ENCODE data around the gene LTB.

Gene LTB

GRCh38 chr6:31620586-31621319 lies 38.5 kb upstream of the LTB start, which contains the start of gene PRRC2A (continued):
- TF ChIP-seq, protein P1, sequence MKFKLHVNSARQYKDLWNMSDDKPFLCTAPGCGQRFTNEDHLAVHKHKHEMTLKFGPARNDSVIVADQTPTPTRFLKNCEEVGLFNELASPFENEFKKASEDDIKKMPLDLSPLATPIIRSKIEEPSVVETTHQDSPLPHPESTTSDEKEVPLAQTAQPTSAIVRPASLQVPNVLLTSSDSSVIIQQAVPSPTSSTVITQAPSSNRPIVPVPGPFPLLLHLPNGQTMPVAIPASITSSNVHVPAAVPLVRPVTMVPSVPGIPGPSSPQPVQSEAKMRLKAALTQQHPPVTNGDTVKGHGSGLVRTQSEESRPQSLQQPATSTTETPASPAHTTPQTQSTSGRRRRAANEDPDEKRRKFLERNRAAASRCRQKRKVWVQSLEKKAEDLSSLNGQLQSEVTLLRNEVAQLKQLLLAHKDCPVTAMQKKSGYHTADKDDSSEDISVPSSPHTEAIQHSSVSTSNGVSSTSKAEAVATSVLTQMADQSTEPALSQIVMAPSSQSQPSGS (tag by site-specific recombination; IDR thresholded peaks at IDR 0.05; ENCODE audit: low read depth), result no peak
- TF ChIP-seq SETDB1 (IDR thresholded peaks at IDR 0.05; ENCODE audit: insufficient read length, low read length) (no peak), ZBTB48 (tag by site-specific recombination; IDR thresholded peaks at IDR 0.05) (peak; percentile 69; the same call in 1 of the 2 replicates), ZNF37A (tag by site-specific recombination; IDR thresholded peaks at IDR 0.05) (no peak), ZNF354C (tag by site-specific recombination; IDR thresholded peaks at IDR 0.05; ENCODE audit: borderline replicate concordance, low read depth) (no peak), SCRT2 (tag by site-specific recombination; IDR thresholded peaks at IDR 0.05) (0 out of 2 replicates have a peak, but pooled peaks have one; percentile 41), MEIS1 (CRISPR knock-in tag; IDR thresholded peaks at IDR 0.05; ENCODE audit: borderline replicate concordance) (no peak), ZNF341 (tag by site-specific recombination; IDR thresholded peaks at IDR 0.05; ENCODE audit: low read depth) (peak; percentile 94), ZFP37 (tag by site-specific recombination; IDR thresholded peaks at IDR 0.05) (peak; percentile 95), ZNF335 (tag by site-specific recombination; conservative IDR thresholded peaks at IDR 0.05) (no peak; the same call in 1 of the 2 replicates), ZBTB8A (tag by site-specific recombination; IDR thresholded peaks at IDR 0.05) (peak; percentile 94), REPIN1 (tag by site-specific recombination; IDR thresholded peaks at IDR 0.05; ENCODE audit: low read depth) (peak; percentile 79; the same call in 1 of the 2 replicates), SP3 (tag by site-specific recombination; IDR thresholded peaks at IDR 0.05) (peak; percentile 84), ZNF596 (tag by site-specific recombination; IDR thresholded peaks at IDR 0.05) (0 out of 2 replicates have a peak, but pooled peaks have one; percentile 35), ZNF18 (tag by site-specific recombination; IDR thresholded peaks at IDR 0.05) (0 out of 2 replicates have a peak, but pooled peaks have one; percentile 10), ZNF266 (tag by site-specific recombination; IDR thresholded peaks at IDR 0.05; ENCODE audit: low read depth) (no peak), ZNF350 (tag by site-specific recombination; IDR thresholded peaks at IDR 0.05) (no peak), ZNF366 (tag by site-specific recombination; conservative IDR thresholded peaks at IDR 0.05) (no peak), ZNF157 (tag by site-specific recombination; IDR thresholded peaks at IDR 0.05) (0 out of 2 replicates have a peak, but pooled peaks have one; percentile 6), ZNF514 (tag by site-specific recombination; IDR thresholded peaks at IDR 0.05) (no peak), ZNF792 (tag by site-specific recombination; IDR thresholded peaks at IDR 0.05) (0 out of 2 replicates have a peak, but pooled peaks have one; percentile 40), ZNF2 (tag by site-specific recombination; IDR thresholded peaks at IDR 0.05) (peak; percentile 69; the same call in 1 of the 2 replicates), ZNF558 (tag by site-specific recombination; IDR thresholded peaks at IDR 0.05) (no peak), KLF7 (tag by site-specific recombination; IDR thresholded peaks at IDR 0.05; ENCODE audit: borderline replicate concordance) (peak; percentile 67; the same call in 1 of the 2 replicates), ZNF501 (tag by site-specific recombination; IDR thresholded peaks at IDR 0.05) (peak; percentile 81), SP2 (tag by site-specific recombination; IDR thresholded peaks at IDR 0.05) (peak; percentile 5; the same call in 1 of the 2 replicates), KLF9 (tag by site-specific recombination; IDR thresholded peaks at IDR 0.05; ENCODE audit: low read depth) (peak; percentile 70), ZNF777 (tag by site-specific recombination; IDR thresholded peaks at IDR 0.05; ENCODE audit: borderline replicate concordance) (peak; percentile 64; the same call in 1 of the 2 replicates), ZNF704 (tag by site-specific recombination; IDR thresholded peaks at IDR 0.05) (no peak)
- TF ChIP-seq, protein P2, sequence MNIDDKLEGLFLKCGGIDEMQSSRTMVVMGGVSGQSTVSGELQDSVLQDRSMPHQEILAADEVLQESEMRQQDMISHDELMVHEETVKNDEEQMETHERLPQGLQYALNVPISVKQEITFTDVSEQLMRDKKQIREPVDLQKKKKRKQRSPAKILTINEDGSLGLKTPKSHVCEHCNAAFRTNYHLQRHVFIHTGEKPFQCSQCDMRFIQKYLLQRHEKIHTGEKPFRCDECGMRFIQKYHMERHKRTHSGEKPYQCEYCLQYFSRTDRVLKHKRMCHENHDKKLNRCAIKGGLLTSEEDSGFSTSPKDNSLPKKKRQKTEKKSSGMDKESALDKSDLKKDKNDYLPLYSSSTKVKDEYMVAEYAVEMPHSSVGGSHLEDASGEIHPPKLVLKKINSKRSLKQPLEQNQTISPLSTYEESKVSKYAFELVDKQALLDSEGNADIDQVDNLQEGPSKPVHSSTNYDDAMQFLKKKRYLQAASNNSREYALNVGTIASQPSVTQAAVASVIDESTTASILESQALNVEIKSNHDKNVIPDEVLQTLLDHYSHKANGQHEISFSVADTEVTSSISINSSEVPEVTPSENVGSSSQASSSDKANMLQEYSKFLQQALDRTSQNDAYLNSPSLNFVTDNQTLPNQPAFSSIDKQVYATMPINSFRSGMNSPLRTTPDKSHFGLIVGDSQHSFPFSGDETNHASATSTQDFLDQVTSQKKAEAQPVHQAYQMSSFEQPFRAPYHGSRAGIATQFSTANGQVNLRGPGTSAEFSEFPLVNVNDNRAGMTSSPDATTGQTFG (tag by site-specific recombination; IDR thresholded peaks at IDR 0.05; ENCODE audit: borderline replicate concordance), result no peak
- TF ChIP-seq, protein P3, sequence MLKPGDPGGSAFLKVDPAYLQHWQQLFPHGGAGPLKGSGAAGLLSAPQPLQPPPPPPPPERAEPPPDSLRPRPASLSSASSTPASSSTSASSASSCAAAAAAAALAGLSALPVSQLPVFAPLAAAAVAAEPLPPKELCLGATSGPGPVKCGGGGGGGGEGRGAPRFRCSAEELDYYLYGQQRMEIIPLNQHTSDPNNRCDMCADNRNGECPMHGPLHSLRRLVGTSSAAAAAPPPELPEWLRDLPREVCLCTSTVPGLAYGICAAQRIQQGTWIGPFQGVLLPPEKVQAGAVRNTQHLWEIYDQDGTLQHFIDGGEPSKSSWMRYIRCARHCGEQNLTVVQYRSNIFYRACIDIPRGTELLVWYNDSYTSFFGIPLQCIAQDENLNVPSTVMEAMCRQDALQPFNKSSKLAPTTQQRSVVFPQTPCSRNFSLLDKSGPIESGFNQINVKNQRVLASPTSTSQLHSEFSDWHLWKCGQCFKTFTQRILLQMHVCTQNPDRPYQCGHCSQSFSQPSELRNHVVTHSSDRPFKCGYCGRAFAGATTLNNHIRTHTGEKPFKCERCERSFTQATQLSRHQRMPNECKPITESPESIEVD (tag by site-specific recombination; IDR thresholded peaks at IDR 0.05), result no peak

Data from HEK293 (cell line).